HuH-7 (cell line): Measurements from ENCODE around the gene WWTR1.

Source experiments
- DNase-seq: peaks from one replicate; pipeline ENCODE4 v3.0.0; 2011; ENCODE audit warnings: low spot score

Gene WWTR1

GRCh38 chr3:149532489-149533180 lies 125.2 kb downstream of the WWTR1 start:
- no peak for DNase-seq

DNA sequence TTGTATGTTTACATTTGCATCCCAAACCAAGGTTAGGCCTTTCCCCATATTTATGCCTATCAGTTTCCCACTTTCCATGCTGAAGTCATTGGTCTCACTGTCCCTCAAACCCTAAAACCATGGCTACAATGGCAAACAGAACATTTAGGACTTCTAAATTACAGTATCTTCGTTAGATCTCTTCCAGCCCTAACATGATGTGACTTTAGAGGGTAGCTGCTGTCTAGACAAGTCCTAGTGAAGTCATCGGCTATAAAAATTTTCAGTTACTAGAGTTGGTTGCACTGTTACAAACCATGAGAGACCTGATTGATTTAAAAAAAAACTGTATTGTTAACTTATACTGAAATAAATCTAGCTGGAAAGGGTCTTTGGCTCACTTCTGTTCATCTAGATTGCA lies 128.7 kb downstream of the WWTR1 start:
- DNase-seq = no peak

DNA sequence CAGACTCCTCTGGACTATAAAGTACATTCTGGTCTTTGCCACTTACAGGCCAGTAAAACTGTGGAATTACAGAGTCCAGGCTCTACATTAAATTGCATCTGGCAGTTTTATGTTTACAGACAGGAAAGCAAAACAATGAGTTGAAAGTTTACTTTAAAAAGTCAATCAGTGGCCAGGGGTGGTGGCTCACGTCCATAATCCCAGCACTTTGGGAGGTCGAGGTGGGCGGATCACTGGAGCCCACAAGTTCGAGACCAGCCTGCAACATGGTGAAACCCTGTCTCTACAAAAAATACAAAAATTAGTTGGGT lies 129.5 kb downstream of the WWTR1 start:
- DNase-seq = no peak

- DNase-seq = no peak
Observed at GRCh38 chr3:149527531-149528339, 130.1 kb downstream of the WWTR1 start.

GRCh38 chr3:149523512-149524299 lies 134.1 kb downstream of the WWTR1 start:
- DNase-seq = no peak

DNA sequence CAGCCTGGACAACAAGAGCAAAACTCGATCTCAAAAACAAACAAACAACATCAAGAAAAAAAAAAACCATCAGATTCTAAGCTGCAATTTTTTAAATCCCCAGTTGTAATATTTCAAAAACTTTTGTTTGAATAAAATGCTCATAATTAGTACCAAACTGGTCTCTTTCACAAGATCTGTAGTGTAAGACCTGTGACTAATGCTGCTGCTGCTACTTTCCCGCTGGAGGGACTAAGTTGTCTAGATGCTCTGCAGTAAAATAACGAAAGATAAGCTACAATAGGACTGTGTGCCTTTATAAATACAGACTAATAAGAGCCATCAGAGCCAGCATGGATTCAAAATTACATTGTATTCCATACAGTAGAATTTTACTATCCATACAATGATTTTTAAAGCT lies 137.9 kb downstream of the WWTR1 start:
- no peak for DNase-seq

GRCh38 chr3:149516920-149517319 lies 140.9 kb downstream of the WWTR1 start:
- no peak for DNase-seq

DNA sequence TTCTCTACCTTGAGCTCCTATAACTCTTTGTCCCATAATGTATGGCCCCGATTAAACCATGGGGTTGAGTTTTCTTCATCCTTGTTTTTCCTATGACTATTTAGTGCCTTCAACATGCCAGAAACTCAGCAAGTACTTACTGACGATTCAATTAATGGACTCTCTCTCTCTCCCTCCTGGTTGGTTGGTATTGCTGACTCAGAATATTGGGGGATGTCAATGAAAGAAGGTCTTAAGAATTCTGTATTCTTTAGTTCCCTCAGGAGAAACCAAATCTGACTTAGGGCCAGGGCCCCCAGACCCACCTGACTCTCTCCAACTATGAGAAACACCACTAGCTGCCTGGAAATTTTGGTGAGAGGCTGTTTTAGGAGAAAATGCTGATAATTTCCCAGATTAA lies 142.6 kb downstream of the WWTR1 start:
- DNase-seq = no peak

- DNase-seq = no peak
Observed at GRCh38 chr3:149514471-149514870, 143.4 kb downstream of the WWTR1 start.

GRCh38 chr3:149512073-149512782 lies 145.6 kb downstream of the WWTR1 start:
- DNase-seq = peak; percentile 51

GRCh38 chr3:149511040-149511626 lies 146.7 kb downstream of the WWTR1 start:
- no peak for DNase-seq

DNA sequence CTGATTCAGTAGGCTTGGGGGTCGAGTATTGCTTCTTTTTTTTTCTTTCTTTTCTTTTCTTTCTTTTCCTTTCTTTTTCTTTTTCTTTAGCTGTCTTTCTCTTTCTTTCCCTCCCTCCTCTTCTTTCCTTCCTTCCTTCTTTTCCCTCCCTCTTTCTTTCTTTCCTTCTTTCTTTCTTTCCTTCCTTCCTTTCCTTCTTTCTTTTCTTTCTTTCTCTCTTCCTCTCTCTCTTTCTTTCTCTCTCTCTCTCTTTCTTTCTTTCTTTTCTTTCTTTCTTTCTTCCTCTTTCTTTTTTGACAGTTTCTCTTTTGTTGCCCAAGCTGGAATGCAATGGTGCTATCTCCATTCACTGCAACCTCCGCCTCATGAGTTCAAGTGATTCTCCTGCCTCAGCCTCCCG lies 147.3 kb downstream of the WWTR1 start:
- no peak for DNase-seq

DNA sequence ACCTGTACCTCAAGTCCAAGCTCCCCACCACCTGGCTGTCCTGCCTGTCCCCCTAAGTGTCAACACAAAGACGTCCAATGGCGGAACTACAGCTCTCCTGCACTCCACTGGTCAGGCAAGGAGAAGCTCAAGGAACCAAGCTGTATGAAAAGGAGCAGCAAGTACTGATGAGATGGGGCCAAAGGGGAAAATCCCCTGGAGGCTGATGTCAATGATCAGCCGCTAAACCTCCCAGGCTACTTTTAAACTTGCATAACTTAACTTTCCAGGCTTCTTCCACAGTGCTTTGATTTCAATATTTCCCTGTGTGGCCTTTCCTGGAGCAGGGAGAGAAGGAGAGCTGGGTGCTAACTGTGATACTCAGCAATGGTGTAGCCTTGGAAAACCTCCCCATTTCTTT lies 148.3 kb downstream of the WWTR1 start:
- no peak for DNase-seq

DNA sequence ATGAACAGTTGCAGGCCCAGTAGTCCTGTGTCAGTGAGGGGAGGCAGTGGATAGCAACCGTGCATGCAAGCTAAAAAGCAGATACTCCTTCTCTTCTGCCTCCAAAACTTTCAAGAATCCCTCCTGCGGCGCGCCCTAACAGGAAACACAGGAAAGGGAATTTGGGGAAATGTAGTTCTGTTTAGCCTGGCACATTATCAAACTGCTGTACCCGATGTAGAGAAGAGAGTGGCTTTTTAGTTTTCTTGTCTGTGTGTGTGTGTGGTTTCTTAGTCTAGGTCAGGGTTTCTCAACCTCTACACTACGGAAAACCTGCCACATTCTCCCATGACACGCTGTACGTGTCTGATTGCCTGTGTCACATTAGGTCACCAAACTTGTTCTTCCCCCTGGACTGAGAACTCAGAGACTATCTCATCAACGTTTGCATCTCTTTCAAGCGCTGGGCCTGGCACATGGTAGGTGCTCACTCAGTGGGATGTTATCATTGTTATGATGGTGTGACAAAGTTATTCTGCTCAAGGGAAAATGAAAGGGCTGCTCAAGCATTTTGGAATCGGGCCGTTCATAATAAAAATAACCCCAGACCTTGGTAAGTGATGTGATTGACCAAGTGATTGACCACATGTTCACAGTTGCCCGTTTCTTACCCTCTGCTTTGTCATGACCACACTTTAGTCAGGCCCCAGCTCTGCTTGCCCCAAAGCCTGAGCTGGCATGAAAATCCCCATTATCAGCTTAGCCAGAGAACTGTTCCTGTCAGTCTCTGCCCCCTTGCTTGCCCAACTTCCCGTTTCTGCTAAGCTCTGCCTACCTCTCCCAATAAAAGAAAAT lies 150.1 kb downstream of the WWTR1 start:
- DNase-seq = no peak

- no peak for DNase-seq
Observed at GRCh38 chr3:149506965-149507364, 150.9 kb downstream of the WWTR1 start.

- no peak for DNase-seq
Observed at GRCh38 chr3:149506540-149506939, 151.3 kb downstream of the WWTR1 start.

GRCh38 chr3:149502438-149502837 lies 155.4 kb downstream of the WWTR1 start:
- no peak for DNase-seq

DNA sequence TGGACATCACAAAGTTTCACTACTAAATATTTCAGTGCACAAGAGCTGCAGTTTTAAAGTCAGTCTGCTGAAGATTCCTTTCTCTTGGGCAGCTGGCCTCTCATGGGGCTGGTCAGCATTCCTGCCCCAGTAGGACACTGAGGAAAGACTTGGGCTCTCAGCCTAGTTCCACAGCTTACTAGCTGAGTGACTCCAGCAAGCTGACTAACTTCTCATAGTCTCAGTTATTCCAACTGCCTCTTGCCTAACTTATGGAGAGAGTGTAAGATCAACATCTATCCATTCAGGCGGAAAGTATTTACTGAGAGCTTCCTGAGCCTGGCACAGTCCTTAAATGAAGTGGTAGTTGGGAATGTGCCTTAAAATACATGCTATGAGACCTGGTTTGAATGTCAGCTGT lies 156.3 kb downstream of the WWTR1 start:
- DNase-seq = no peak

GRCh38 chr3:149497966-149498670 lies 159.7 kb downstream of the WWTR1 start:
- no peak for DNase-seq

DNA sequence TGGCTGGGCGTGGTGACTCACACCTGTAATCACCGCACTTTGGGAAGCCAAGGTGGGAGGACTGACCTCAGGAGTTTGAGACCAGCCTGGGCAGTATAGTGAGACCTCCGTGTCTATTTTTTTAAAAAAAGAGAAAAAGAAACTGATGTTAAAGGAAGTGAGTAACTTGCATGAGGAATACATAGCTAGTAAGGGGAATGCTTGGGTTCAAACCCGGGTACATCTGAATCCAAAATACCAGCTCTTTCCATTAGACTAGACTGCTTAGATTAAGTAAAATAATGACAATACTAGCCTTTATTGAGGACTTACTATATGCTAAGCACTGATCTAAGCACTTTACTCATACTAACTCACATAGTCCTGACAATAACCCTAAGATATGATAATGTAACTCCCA lies 160.9 kb downstream of the WWTR1 start:
- DNase-seq = no peak
